Measurements from ENCODE around the gene PSAP. TPM values are rescaled to one million over a fixed set of nuclear protein-coding genes. Genes with fewer than 3 reads are reported as not detected.

The PSAP gene
- total RNA-seq, 4 donors from 2014 or later, result 425 to 693 (median 495) TPM

DNA sequence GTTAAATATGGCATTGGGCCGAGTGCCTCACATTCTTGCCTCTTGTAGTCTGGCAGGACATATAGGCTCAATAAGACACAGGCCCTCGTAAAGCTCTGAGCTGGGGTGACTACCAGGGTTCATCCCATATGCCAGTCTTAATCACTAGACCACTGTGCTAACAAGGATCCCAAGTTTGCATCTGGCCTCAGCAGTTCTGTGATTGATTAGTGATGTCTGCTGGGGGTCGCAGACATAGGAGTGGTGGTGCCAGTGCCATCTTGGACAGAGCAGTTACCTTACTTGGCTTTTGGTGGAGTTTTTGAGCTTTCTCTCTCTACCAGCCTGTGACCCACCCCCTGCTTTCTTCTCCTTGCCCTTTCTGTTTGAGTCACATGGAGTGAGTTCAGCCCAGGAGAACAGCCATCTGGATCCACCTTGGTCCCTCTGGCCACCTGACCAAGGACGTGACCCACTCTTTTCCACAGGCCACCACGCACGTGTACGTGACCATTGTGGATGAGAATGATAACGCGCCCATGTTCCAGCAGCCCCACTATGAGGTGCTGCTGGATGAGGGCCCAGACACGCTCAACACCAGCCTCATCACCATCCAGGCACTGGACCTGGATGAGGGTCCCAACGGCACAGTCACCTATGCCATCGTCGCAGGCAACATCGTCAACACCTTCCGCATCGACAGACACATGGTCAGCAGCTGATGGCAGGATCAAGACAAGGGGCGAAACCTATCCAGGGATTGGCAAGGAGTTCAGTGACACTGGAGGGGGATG, 73.7 kb downstream of the PSAP start:
- DNase-seq (ENCODE audit: low spot score in 2 of 2), result no peak
- no peak overlapping the region for H3K4me3 ChIP-seq (ENCODE audit: low read depth, poor library complexity, severe bottlenecking)
- 94 to 96% methylated on average over 17 of the region's 17 CpGs for WGBS, 2 donors
- intact Hi-C loops (cut with DNase I; ENCODE audit: low total_unique reads), result loop anchor here (10.0 kb wide), 1 partner anchor 53 kb away; no protein-coding TSS in a partner anchor
- TF ChIP-seq POLR2A (IDR thresholded peaks at IDR 0.05), result no peak
- TF ChIP-seq, protein P1, sequence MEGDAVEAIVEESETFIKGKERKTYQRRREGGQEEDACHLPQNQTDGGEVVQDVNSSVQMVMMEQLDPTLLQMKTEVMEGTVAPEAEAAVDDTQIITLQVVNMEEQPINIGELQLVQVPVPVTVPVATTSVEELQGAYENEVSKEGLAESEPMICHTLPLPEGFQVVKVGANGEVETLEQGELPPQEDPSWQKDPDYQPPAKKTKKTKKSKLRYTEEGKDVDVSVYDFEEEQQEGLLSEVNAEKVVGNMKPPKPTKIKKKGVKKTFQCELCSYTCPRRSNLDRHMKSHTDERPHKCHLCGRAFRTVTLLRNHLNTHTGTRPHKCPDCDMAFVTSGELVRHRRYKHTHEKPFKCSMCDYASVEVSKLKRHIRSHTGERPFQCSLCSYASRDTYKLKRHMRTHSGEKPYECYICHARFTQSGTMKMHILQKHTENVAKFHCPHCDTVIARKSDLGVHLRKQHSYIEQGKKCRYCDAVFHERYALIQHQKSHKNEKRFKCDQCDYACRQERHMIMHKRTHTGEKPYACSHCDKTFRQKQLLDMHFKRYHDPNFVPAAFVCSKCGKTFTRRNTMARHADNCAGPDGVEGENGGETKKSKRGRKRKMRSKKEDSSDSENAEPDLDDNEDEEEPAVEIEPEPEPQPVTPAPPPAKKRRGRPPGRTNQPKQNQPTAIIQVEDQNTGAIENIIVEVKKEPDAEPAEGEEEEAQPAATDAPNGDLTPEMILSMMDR (IDR thresholded peaks at IDR 0.05), result no peak

DNA sequence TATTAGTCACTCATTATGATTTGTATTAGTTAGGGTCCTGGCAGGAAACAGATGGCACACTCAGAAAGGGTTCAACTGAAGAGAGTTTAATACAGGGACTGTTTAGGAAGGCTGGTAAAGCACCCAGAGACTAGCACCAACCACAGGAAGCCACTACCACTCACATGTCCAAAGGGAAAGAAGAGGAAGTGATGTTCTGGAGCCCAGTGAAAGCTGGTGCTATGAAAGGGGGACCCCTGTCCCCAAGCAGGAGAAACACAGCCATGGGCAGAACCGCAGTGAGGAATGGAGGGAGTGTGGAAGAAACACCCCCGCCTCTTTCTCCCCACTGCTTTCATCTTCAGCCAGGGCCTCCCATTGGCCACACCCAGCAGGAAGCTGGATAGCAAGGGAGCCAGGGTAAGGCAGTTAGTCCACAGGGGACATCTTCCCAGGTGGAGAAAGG, 74.5 kb downstream of the PSAP start:
- H3K4me3 ChIP-seq (ENCODE audit: low read depth, poor library complexity, severe bottlenecking), result no peak overlapping the region
- no peak for TF ChIP-seq POLR2A (IDR thresholded peaks at IDR 0.05)
- TF ChIP-seq, protein P1 (IDR thresholded peaks at IDR 0.05), result no peak
- no peak for DNase-seq (ENCODE audit: low spot score in 2 of 2)
- intact Hi-C loops (cut with DNase I; ENCODE audit: low total_unique reads), result loop anchor here (10.0 kb wide), 1 partner anchor 52 kb away; no protein-coding TSS in a partner anchor
- WGBS, 2 donors, result 52 to 68% methylated on average over 2 of the region's 2 CpGs

DNA sequence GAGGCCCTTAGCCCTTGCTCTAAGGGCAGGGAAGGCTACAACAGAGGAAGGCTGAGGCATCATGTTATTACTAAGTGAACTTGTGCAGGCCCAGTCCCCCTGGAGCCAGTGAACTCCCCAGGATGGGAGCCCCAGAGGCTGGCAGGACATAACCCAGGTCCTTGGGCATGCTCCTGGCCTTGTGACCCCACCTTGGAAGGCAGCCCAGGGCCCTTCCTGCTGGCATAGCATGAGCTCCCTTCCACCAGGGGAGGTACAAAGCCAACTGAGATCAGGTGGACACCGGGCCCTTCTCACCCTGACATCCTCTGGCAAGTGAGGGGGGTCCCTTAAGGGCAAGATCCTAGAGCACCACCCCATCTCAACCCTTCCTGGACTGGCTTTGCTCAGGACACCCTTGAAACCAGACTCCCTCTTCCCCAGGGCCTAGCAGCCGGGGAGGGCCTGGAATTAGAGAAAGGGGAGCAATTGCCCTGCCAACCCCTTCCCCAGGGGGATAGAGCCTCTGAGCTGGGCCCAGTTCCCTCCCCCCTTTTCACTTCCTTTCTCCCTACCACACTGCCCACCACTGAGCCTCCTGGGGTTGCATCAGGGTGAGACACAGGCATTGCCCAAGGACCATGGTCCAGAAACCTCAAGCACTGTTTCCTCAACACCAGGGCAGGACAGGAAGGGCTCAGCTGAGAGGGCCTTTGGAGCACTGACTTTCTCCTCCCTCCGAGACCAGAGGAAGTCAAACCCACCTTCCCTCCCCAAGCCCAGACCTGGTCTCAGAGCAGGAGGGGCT, 75.9 kb downstream of the PSAP start:
- TF ChIP-seq, protein P1 (IDR thresholded peaks at IDR 0.05), result no peak
- TF ChIP-seq POLR2A (IDR thresholded peaks at IDR 0.05), result no peak
- WGBS, 2 donors, result 50 to 94% methylated on average over 2 to 3 of the region's 3 CpGs
- no peak overlapping the region for H3K4me3 ChIP-seq (ENCODE audit: low read depth, poor library complexity, severe bottlenecking)
- DNase-seq (ENCODE audit: low spot score in 2 of 2), result no peak
- intact Hi-C loops (cut with DNase I; ENCODE audit: low total_unique reads), result loop anchor here (10.0 kb wide), 1 partner anchor 50 kb away; no protein-coding TSS in a partner anchor

DNA sequence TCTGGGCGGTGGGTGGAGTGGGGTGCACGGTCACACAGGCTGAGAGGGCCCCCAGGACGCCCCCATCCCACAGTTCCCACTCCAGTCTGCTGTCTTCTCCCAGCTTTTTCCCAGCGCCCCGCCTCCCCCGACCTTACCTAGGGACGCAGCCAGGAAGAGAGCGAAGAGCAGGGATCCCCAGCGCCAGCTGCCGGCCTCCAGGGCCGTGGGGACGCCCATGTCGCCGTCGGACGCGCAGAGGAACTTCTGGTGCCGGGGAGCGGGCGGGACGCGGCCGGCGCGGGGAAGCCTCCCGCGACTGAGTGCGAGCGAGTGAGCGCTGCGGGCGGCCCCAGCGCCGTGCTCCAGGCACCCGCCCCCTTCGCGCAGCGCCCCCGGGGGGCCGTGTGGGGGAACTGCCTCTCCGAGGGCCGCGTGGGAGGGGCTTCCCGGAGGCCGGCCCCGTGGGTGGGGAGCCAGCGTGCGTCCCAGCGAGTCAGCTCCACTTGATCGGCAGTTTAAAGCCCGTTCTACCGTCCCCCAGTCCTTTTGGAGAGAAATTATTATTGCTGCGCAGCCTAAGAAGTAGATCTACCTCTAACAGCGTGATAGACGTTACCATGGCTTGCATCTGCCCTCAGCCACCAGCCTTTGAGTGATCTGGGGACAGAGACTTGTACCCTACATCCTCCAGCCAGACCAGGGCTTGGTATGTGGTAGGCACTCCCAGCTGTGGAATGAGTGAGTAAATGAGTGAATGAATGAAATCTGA, 77.7 kb downstream of the PSAP start, which contains the start of gene VSIR:
Gene VSIR (minus strand): TSS at position 300 of the 751 bp plus-strand sequence. CDS start 81 bp downstream, at position 219.
- WGBS, 2 donors, result 0 to 1% methylated on average over 16 to 18 of the region's 55 CpGs
- TF ChIP-seq, protein P1 (IDR thresholded peaks at IDR 0.05), result no peak
- TF ChIP-seq POLR2A (IDR thresholded peaks at IDR 0.05), result no peak
- H3K4me3 ChIP-seq (ENCODE audit: low read depth, poor library complexity, severe bottlenecking), result peak within 1 kb of the TSS; percentile 61

DNA sequence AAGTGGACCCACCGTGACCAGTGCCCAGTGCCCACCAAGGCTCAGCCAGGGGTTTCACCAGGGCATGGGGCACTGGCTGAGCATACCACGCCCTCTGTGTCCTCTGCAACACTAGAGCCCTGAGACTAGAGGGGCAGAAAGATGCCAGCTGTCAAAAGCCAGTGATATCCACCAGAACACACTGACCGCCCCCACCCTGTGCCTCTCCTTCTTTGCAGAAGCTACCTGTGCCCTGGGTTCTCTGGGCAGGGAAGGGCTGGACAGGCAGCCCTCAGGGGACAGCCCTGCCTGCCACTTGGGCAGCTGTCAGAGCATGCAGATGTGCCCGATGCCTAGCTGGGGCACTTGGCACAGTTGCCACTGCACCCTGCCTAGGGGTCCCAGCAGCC, 78.2 kb downstream of the PSAP start:
- peak overlapping the region; percentile 61 for H3K4me3 ChIP-seq (ENCODE audit: low read depth, poor library complexity, severe bottlenecking)
- WGBS, 2 donors, result 10 to 37% methylated on average over 2 to 3 of the region's 4 CpGs
- TF ChIP-seq, protein P1 (IDR thresholded peaks at IDR 0.05), result no peak
- no peak for TF ChIP-seq POLR2A (IDR thresholded peaks at IDR 0.05)
- DNase-seq (ENCODE audit: low spot score in 2 of 2), result no peak
- intact Hi-C loops (cut with DNase I; ENCODE audit: low total_unique reads), result loop anchor here (10.0 kb wide), 1 partner anchor 48 kb away; no protein-coding TSS in a partner anchor

More for the DNA sequence above, 77.7 kb downstream of the PSAP start, which contains the start of gene VSIR:
- peak; percentile 86 to 98 for DNase-seq (ENCODE audit: low spot score in 2 of 2)
- intact Hi-C loops (cut with DNase I; ENCODE audit: low total_unique reads), result loop anchor here (10.0 kb wide), 1 partner anchor 49 kb away; no protein-coding TSS in a partner anchor
